Measurements from ENCODE around the gene AGAP3. TPM values are rescaled to one million over a fixed set of nuclear protein-coding genes. Genes with fewer than 3 reads are reported as not detected.

The AGAP3 gene
- total RNA-seq, 1 experiment from 2014 or later, result 138 TPM

DNA sequence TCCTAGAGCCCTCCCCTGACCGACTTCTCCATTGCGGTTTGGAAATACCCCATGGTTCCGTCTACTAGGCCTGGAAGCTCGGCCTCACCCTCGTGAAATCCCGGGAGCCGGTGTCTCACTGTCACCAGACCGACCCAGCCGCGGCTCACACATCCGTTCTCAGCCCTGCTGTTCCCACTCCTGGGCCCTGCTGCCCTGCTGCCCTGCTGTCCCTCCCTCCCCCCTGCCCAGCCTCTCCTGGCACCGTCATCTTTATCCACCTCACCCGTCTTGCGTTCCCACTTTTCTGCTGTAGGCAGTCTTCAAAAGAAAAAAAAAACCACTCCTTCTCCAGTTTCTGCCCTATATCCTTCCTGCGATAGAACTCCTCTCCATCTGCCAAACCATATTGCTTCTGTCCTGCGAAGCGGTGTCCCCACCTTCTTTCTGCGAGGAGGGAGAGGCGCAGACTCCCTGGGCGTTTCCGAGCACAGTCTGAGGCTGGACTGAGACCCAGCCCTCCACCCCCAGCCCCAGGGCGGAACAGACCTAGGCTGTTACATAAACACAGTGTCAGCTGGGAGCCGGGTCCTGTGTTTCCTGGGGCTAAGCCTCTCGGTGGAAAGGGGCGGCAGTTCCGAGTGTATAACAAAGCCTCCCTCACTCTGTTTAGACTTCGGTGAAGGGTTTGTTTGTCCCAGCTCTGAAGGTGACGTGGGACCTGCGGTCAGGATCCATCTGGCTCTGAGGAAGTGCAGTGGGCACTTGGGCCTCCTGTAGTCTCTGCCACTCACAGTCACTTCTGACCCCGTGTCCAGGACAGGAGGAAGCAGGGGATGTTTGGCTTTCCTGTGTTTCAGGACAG lies 2.8 kb downstream of the AGAP3 start:
- POLR2A ChIA-PET, result interaction anchor here (0.7 to 10.0 kb wide), 7 partner anchors 22 to 1951 kb away, joined by 3 to 151 read pairs (median 9); partner anchors contain the start of genes ABCB8, ABCF2, CDK5 and REPIN1
- TF ChIP-seq, protein P1, sequence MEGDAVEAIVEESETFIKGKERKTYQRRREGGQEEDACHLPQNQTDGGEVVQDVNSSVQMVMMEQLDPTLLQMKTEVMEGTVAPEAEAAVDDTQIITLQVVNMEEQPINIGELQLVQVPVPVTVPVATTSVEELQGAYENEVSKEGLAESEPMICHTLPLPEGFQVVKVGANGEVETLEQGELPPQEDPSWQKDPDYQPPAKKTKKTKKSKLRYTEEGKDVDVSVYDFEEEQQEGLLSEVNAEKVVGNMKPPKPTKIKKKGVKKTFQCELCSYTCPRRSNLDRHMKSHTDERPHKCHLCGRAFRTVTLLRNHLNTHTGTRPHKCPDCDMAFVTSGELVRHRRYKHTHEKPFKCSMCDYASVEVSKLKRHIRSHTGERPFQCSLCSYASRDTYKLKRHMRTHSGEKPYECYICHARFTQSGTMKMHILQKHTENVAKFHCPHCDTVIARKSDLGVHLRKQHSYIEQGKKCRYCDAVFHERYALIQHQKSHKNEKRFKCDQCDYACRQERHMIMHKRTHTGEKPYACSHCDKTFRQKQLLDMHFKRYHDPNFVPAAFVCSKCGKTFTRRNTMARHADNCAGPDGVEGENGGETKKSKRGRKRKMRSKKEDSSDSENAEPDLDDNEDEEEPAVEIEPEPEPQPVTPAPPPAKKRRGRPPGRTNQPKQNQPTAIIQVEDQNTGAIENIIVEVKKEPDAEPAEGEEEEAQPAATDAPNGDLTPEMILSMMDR (IDR thresholded peaks at IDR 0.05; ENCODE audit: unreplicated experiment), result no peak
- Mint-ChIP-seq H3K4me1 (ENCODE audit: insufficient read depth, unreplicated experiment) (peaks cover 34% of the 10 kb centered on the region), H3K36me3 (ENCODE audit: insufficient read depth, unreplicated experiment) (peaks cover 11% of the 10 kb centered on the region), H3K4me3 (ENCODE audit: unreplicated experiment) (peak overlapping the region; percentile 77), H3K27ac (ENCODE audit: low read depth, unreplicated experiment) (peak overlapping the region; percentile 88), H3K27me3 (ENCODE audit: insufficient read depth, unreplicated experiment) (no peaks in the 10 kb centered on the region), H3K9me3 (ENCODE audit: unreplicated experiment) (no peaks in the 10 kb centered on the region)
- no TSS peak for BruUV-seq (replicated peaks)
- DNase-seq (ENCODE audit: unreplicated experiment), result peak; percentile 38
- CTCF ChIA-PET, result interaction anchor here (0.6 to 15.0 kb wide), 9 partner anchors 8 to 1860 kb away, joined by 3 to 315 read pairs (median 3); no protein-coding TSS in a partner anchor
- intact Hi-C loops (cut with micrococcal nuclease), result loop anchor here (1.0 to 2.0 kb wide), 2 partner anchors 22 to 60 kb away; partner anchors contain the start of gene ABCB8

DNA sequence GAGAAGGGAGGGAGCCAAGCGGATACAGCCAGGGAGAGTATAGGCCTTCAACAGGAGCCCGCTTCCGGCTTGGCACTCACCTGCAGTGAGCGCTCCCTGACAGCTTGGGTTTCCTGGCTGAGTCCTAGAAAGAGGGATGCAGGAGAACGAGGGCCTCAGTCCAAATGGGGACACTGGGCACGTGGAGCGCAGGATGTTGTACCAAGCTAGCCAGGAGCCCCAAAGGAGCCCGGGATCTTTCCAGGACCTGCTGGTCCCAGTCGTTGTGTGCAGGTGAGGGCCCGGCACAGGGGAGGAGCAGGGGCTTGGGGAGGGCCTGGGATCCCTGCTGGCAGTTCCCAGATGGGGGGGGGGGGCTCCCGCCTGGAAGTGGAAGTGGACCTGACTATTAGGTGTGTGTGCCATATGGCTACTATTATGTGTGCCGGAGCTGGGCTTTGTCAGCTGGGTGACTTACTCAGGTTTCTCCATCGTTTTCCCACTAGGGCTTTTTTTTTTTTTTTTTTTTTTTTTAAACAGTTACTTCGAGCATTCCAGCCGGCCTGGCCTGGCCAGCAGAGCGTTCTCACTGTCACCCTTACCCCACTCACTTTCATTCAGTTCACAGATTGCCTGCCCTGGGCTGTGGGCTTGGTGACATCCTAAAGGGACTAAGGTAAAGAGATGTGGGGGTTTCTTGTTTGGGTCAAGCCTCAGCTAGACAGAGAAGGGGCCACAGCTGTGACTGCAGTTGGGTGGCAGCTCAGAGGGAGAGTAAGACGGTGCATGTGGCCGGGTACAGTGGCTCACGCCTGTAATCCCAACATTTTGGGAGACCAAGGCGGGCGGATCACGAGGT lies 3.8 kb downstream of the AGAP3 start:
- no peaks in the 10 kb centered on the region for H3K27me3 Mint-ChIP-seq (ENCODE audit: insufficient read depth, unreplicated experiment)
- H3K9me3 Mint-ChIP-seq (ENCODE audit: unreplicated experiment), result no peaks in the 10 kb centered on the region
- H3K36me3 Mint-ChIP-seq (ENCODE audit: insufficient read depth, unreplicated experiment), result peaks cover 11% of the 10 kb centered on the region
- CTCF ChIA-PET, result interaction anchor here (0.6 to 15.0 kb wide), 11 partner anchors 9 to 1861 kb away, joined by 3 to 315 read pairs (median 5); partner anchors contain the start of gene FASTK
- no peak for DNase-seq (ENCODE audit: unreplicated experiment)
- TF ChIP-seq, protein P1 (IDR thresholded peaks at IDR 0.05; ENCODE audit: unreplicated experiment), result no peak
- peaks cover 32% of the 10 kb centered on the region for H3K4me1 Mint-ChIP-seq (ENCODE audit: insufficient read depth, unreplicated experiment)
- POLR2A ChIA-PET, result interaction anchor here (0.6 to 10.0 kb wide), 4 partner anchors 24 to 1067 kb away, joined by 3 to 151 read pairs (median 66); partner anchors contain the start of genes CDK5 and SLC4A2
- peak overlapping the region; percentile 77 for H3K4me3 Mint-ChIP-seq (ENCODE audit: unreplicated experiment)
- intact Hi-C loops (cut with micrococcal nuclease), result loop anchor here (2.0 kb wide), 1 partner anchor 61 kb away; the partner anchor contains the start of gene ABCB8
- H3K27ac Mint-ChIP-seq (ENCODE audit: low read depth, unreplicated experiment), result peak overlapping the region; percentile 88
- no TSS peak for BruUV-seq (replicated peaks)

- ChIA-PET CTCF (interaction anchor here (0.6 to 15.0 kb wide), 10 partner anchors 10 to 266 kb away, joined by 3 to 315 read pairs (median 4); partner anchors contain the start of gene FASTK), POLR2A (interaction anchor here (0.7 to 1.1 kb wide), 2 partner anchors 13 to 25 kb away, joined by 3 read pairs; no protein-coding TSS in a partner anchor)
- peaks cover 13% of the 10 kb centered on the region for H3K36me3 Mint-ChIP-seq (ENCODE audit: insufficient read depth, unreplicated experiment)
- DNase-seq (ENCODE audit: unreplicated experiment), result no peak
- H3K4me3 Mint-ChIP-seq (ENCODE audit: unreplicated experiment), result no peak overlapping the region
- no peaks in the 10 kb centered on the region for H3K27me3 Mint-ChIP-seq (ENCODE audit: insufficient read depth, unreplicated experiment)
- H3K9me3 Mint-ChIP-seq (ENCODE audit: unreplicated experiment), result no peaks in the 10 kb centered on the region
- intact Hi-C loops (cut with micrococcal nuclease), result no loop called here
- TF ChIP-seq, protein P1 (IDR thresholded peaks at IDR 0.05; ENCODE audit: unreplicated experiment), result no peak
- no TSS peak for BruUV-seq (replicated peaks)
- H3K27ac Mint-ChIP-seq (ENCODE audit: low read depth, unreplicated experiment), result no peak overlapping the region
- H3K4me1 Mint-ChIP-seq (ENCODE audit: insufficient read depth, unreplicated experiment), result peaks cover 23% of the 10 kb centered on the region
These were observed 4.7 kb downstream of the AGAP3 start for GRCh38 chr7:151091003-151091402.

Data from MCF 10A (cell line).